SK-N-SH (cell line): ENCODE results near the gene HIRA. TPM values are rescaled to one million over a fixed set of nuclear protein-coding genes. Genes with fewer than 3 reads are reported as not detected.

Source experiments
- CTCF ChIA-PET: fragments of 300-600, 350-600 bp; formaldehyde crosslinking; extraction: SDS; loops from one replicate; lab custom pipeline; 2021; lab: Yijun Ruan, JAX
- POLR2A ChIA-PET: fragments of 350-600 bp; sonication (Branson Sonifier 250); formaldehyde crosslinking; extraction: SDS; loops from one replicate; lab custom pipeline; 2020; ENCODE audit warnings: antibody characterized with exemption, inconsistent platforms; lab: Yijun Ruan, JAX
- DNase-seq: peaks from one replicate; pipeline ENCODE4 v3.0.0; 2012
- H2AFZ ChIP-seq: fragments of 200-600 bp; sonication (generic); 2 replicates; pipeline ENCODE4 v1.8.1; 2016; ENCODE audit warnings: antibody characterized with exemption, mild to moderate bottlenecking, low read depth
- H3F3A ChIP-seq: fragments of 200-600 bp; sonication (generic); replicated peaks from 2 replicates; pipeline ENCODE3; 2016; ENCODE audit warnings: antibody characterized with exemption, mild to moderate bottlenecking; ENCODE audit not compliant: insufficient read depth
- H3K27ac ChIP-seq, 2 experiments: fragments of 200-500 bp in 1 of 2; fragments of 200-600 bp in 1 of 2; sonication (Bioruptor generic) in 1 of 2; sonication (generic), shearing (Covaris generic) in 1 of 2; 2 replicates each; pipeline versions ENCODE4 v1.5.1 to v1.6.1; 2014 to 2016; ENCODE audit warnings: low read depth in 2 of 2, inconsistent platforms in 1 of 2, low read length in 1 of 2, mild to moderate bottlenecking in 1 of 2, mixed read lengths in 1 of 2
- H3K27me3 ChIP-seq: fragments of 200-600 bp; sonication (generic), shearing (Covaris generic); 2 replicates; pipeline ENCODE4 v1.6.1; 2016; ENCODE audit warnings: mixed run types; ENCODE audit not compliant: insufficient read depth
- H3K36me3 ChIP-seq, 2 experiments: fragments of 200-500 bp in 1 of 2; fragments of 200-600 bp in 1 of 2; sonication (Bioruptor generic) in 1 of 2; sonication (generic) in 1 of 2; replicated peaks in 1 of 2; 2 replicates each; pipeline versions ENCODE3 to v1.5.1; 2014 to 2016; ENCODE audit warnings: low read length in 1 of 2, mild to moderate bottlenecking in 1 of 2; ENCODE audit not compliant: insufficient read depth in 2 of 2, control insufficient read depth in 1 of 2
- H3K4me1 ChIP-seq, 2 experiments: fragments of 200-500 bp in 1 of 2; fragments of 200-600 bp in 1 of 2; sonication (Bioruptor generic) in 1 of 2; sonication (generic), shearing (Covaris generic) in 1 of 2; 2 replicates each; pipeline versions ENCODE4 v1.5.1 to v1.6.1; 2014 to 2016; ENCODE audit warnings: low read depth in 1 of 2, low read length in 1 of 2, mixed run types in 1 of 2; ENCODE audit not compliant: insufficient read depth in 2 of 2, control insufficient read depth in 1 of 2
- H3K4me2 ChIP-seq: fragments of 200-600 bp; sonication (generic), shearing (Covaris generic); 2 replicates; pipeline ENCODE4 v1.6.1; 2017; ENCODE audit warnings: mixed run types
- H3K4me3 ChIP-seq, 2 experiments: fragments of 200-500 bp in 1 of 2; fragments of 200-600 bp in 1 of 2; sonication (Bioruptor generic) in 1 of 2; sonication (generic), shearing (Covaris generic) in 1 of 2; 2 replicates each; pipeline versions ENCODE4 v1.5.1 to v1.8.1; 2014 to 2016; ENCODE audit warnings: low read depth in 2 of 2, inconsistent platforms in 1 of 2, low read length in 1 of 2, mild to moderate bottlenecking in 1 of 2, mixed read lengths in 1 of 2, moderate library complexity in 1 of 2
- H3K79me2 ChIP-seq: fragments of 200-600 bp; sonication (generic); 2 replicates; pipeline ENCODE4 v1.8.1; 2017; ENCODE audit warnings: mild to moderate bottlenecking; ENCODE audit not compliant: insufficient read depth
- H3K9ac ChIP-seq: fragments of 200-600 bp; sonication (generic); 2 replicates; pipeline ENCODE4 v1.6.1; 2017; ENCODE audit warnings: mixed run types
- H3K9me2 ChIP-seq: fragments of 200-600 bp; sonication (generic); 2 replicates; pipeline ENCODE4 v1.6.1; 2017; ENCODE audit warnings: mixed run types
- H3K9me3 ChIP-seq: fragments of 200-600 bp; sonication (generic); 2 replicates; pipeline ENCODE4 v1.6.1; 2017; ENCODE audit warnings: mixed run types, mild to moderate bottlenecking, moderate library complexity
- H4K20me1 ChIP-seq: fragments of 200-600 bp; sonication (generic); 2 replicates; pipeline ENCODE4 v1.6.1; 2017; ENCODE audit warnings: mild to moderate bottlenecking, mixed run types; ENCODE audit not compliant: insufficient read depth
- CHD2 ChIP-seq: fragments of 150-350 bp; IDR thresholded peaks from 2 replicates; pipeline ENCODE4 v1.6.1; 2018; ENCODE audit warnings: low read length; ENCODE audit not compliant: partially characterized antibody
- EP300 ChIP-seq, 2 experiments: IDR thresholded peaks; 2 replicates each; pipeline versions ENCODE4 v1.4.0 to v1.6.1; 2012; ENCODE audit warnings: borderline replicate concordance in 1 of 2, low read depth in 1 of 2, low read length in 1 of 2
- FOSL2 ChIP-seq: IDR thresholded peaks from 2 replicates; pipeline ENCODE4 v1.4.0; 2012; ENCODE audit warnings: low read depth, mild to moderate bottlenecking, moderate library complexity, borderline replicate concordance
- FOXM1 ChIP-seq: IDR thresholded peaks from 2 replicates; pipeline ENCODE4 v1.4.0; 2012; ENCODE audit warnings: low read depth, mild to moderate bottlenecking
- GABPA ChIP-seq: IDR thresholded peaks from 2 replicates; pipeline ENCODE4 v1.4.0; 2012; ENCODE audit warnings: low read depth, mild to moderate bottlenecking
- MAX ChIP-seq: IDR thresholded peaks from 2 replicates; pipeline ENCODE4 v1.4.0; 2012; ENCODE audit warnings: low read depth
- MEF2A ChIP-seq: IDR thresholded peaks from 2 replicates; pipeline ENCODE4 v1.4.0; 2012; ENCODE audit warnings: low read depth, borderline replicate concordance
- NFIC ChIP-seq: IDR thresholded peaks from 2 replicates; pipeline ENCODE4 v1.4.0; 2012; ENCODE audit warnings: borderline replicate concordance
- RAD21 ChIP-seq: IDR thresholded peaks from 2 replicates; pipeline ENCODE4 v1.6.1; 2012; ENCODE audit warnings: mild to moderate bottlenecking, low read length
- RFX5 ChIP-seq: IDR thresholded peaks from 2 replicates; pipeline ENCODE4 v1.6.1; 2012; ENCODE audit warnings: mild to moderate bottlenecking, improper control_type of control experiment, low read length
- TCF12 ChIP-seq: IDR thresholded peaks from 2 replicates; pipeline ENCODE4 v1.4.0; 2012
- TEAD4 ChIP-seq: IDR thresholded peaks from 2 replicates; pipeline ENCODE4 v1.4.0; 2012; ENCODE audit warnings: mild to moderate bottlenecking, borderline replicate concordance; ENCODE audit not compliant: insufficient read depth
- YY1 ChIP-seq: IDR thresholded peaks from 2 replicates; pipeline ENCODE4 v1.4.0; 2012; ENCODE audit warnings: low read depth, mild to moderate bottlenecking
- WGBS: methylation state at CpG from one replicate; pipeline ENCODE4 v1.1.6; 2017; ENCODE audit warnings: low lambda C conversion rate; 5-methylcytosine and 5-hydroxymethylcytosine counted together
- polyA plus RNA-seq, 3 experiments: library from polyadenylated mRNA; depleted of rRNA; stranded (reverse); fragments of >200 nt; gene quantifications; 2 replicates each; pipeline ENCODE4 v1.2.3, GENCODE V29; 2012
- TF ChIP-seq, protein P1 (sequence below): IDR thresholded peaks from 2 replicates; pipeline ENCODE4 v1.4.0; 2012; ENCODE audit warnings: low read depth, borderline replicate concordance
- TF ChIP-seq, protein P2 (sequence below): fragments of 200-600 bp; sonication (generic); IDR thresholded peaks from 2 replicates; pipeline ENCODE4 v1.6.1; 2017; ENCODE audit warnings: antibody characterized with exemption, mild to moderate bottlenecking, moderate library complexity

The HIRA gene
- polyA plus RNA-seq, 1 of the 3 experiments (the other 2 are of a cell fraction) = 21.0 TPM

GRCh38 chr22:19292458-19293230 is 138.9 kb downstream of the HIRA start:
- H3K9me2 ChIP-seq = no peaks in the 10 kb centered on the region
- TF ChIP-seq MAX (no peak), FOXM1 (no peak), MEF2A (no peak), TCF12 (no peak), CHD2 (no peak), YY1 (no peak), RAD21 (no peak), RFX5 (no peak), TEAD4 (no peak), FOSL2 (no peak), GABPA (no peak), EP300 (IDR thresholded peaks at IDR 0.05; ENCODE audit: borderline replicate concordance in 1 of 2, low read depth in 1 of 2, low read length in 1 of 2) (no peak), NFIC (no peak)
- TF ChIP-seq, protein P1, sequence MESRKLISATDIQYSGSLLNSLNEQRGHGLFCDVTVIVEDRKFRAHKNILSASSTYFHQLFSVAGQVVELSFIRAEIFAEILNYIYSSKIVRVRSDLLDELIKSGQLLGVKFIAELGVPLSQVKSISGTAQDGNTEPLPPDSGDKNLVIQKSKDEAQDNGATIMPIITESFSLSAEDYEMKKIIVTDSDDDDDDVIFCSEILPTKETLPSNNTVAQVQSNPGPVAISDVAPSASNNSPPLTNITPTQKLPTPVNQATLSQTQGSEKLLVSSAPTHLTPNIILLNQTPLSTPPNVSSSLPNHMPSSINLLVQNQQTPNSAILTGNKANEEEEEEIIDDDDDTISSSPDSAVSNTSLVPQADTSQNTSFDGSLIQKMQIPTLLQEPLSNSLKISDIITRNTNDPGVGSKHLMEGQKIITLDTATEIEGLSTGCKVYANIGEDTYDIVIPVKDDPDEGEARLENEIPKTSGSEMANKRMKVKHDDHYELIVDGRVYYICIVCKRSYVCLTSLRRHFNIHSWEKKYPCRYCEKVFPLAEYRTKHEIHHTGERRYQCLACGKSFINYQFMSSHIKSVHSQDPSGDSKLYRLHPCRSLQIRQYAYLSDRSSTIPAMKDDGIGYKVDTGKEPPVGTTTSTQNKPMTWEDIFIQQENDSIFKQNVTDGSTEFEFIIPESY = no peak
- TF ChIP-seq, protein P2, sequence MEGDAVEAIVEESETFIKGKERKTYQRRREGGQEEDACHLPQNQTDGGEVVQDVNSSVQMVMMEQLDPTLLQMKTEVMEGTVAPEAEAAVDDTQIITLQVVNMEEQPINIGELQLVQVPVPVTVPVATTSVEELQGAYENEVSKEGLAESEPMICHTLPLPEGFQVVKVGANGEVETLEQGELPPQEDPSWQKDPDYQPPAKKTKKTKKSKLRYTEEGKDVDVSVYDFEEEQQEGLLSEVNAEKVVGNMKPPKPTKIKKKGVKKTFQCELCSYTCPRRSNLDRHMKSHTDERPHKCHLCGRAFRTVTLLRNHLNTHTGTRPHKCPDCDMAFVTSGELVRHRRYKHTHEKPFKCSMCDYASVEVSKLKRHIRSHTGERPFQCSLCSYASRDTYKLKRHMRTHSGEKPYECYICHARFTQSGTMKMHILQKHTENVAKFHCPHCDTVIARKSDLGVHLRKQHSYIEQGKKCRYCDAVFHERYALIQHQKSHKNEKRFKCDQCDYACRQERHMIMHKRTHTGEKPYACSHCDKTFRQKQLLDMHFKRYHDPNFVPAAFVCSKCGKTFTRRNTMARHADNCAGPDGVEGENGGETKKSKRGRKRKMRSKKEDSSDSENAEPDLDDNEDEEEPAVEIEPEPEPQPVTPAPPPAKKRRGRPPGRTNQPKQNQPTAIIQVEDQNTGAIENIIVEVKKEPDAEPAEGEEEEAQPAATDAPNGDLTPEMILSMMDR = no peak
- peak overlapping the region; percentile 100 for H2AFZ ChIP-seq
- no peaks in the 10 kb centered on the region for H3K9me3 ChIP-seq
- H3K4me2 ChIP-seq = peak overlapping the region; percentile 94
- WGBS = 61% methylated on average over 20 of the region's 23 CpGs
- H4K20me1 ChIP-seq = no peaks in the 10 kb centered on the region
- POLR2A ChIA-PET = no interaction called here
- H3K79me2 ChIP-seq = peaks cover 24% of the 10 kb centered on the region; the same call in 1 of the 2 replicates
- peak overlapping the region; percentile 79 to 81 for H3K4me3 ChIP-seq
- H3K36me3 ChIP-seq = no peaks in the 10 kb centered on the region
- H3K4me1 ChIP-seq = peaks cover 13 to 14% of the 10 kb centered on the region in 2 experiments
- no peak overlapping the region; a peak in 1 of 4 replicates for H3K27ac ChIP-seq
- H3K9ac ChIP-seq = peak overlapping the region; percentile 73; the same call in 1 of the 2 replicates
- CTCF ChIA-PET = interaction anchor here (1.1 to 2.2 kb wide), 7 partner anchors 9 to 337 kb away, joined by 3 to 9 read pairs (median 4); partner anchors contain the start of genes ESS2 and SLC25A1
- H3F3A ChIP-seq = peaks cover 5% of the 10 kb centered on the region
- DNase-seq = no peak
- no peaks in the 10 kb centered on the region for H3K27me3 ChIP-seq
